ENCODE data around the gene PPP2R2D. TPM values are rescaled to one million over a fixed set of nuclear protein-coding genes. Genes with fewer than 3 reads are reported as not detected.

PPP2R2D gene
- total RNA-seq, 1 experiment from 2014 or later = 35.1 TPM

DNA sequence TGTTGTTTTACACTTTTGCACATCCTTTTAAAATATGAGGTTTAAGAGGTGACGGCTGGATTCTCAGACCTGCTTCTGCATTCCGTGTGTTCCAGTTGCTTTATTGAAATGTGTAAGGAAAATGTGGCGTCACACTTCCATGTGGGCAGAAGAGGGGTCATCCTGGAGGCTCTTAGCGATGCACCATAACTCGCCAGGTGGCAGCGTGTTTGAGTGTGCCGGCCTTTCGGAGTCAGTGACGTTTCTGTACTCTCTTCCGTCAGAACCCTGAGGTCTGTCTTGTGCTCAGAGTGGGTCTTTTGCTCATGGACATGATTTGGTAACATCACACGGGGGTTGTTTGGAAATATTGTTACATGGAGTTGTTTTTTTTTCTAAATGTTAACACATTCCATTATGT, 9.1 kb downstream of the PPP2R2D start:
- Histone ChIP-seq H3K23ac (ENCODE audit: insufficient read length, low read depth, low read length) (no peak overlapping the region), H3K14ac (ENCODE audit: insufficient read depth, low read length) (no peak overlapping the region), H4K5ac (ENCODE audit: insufficient read length, low read depth, low read length) (no peak overlapping the region), H3K79me1 (ENCODE audit: insufficient read depth, low read depth, low read length, poor library complexity, severe bottlenecking) (peaks cover 12% of the 10 kb centered on the region), H3K56ac (ENCODE audit: insufficient read length, low read depth, low read length) (no peak overlapping the region), H3K27me3 (ENCODE audit: insufficient read depth, low read length) (no peaks in the 10 kb centered on the region), H3K9me3 (ENCODE audit: control insufficient read depth, low read depth, low read length) (no peaks in the 10 kb centered on the region), H3K79me2 (ENCODE audit: insufficient read depth, low read length) (peaks cover 47% of the 10 kb centered on the region), H2BK15ac (ENCODE audit: low read depth, low read length) (no peak overlapping the region), H4K20me1 (ENCODE audit: control insufficient read depth, insufficient read depth, insufficient read length) (peaks cover 2% of the 10 kb centered on the region), H2AK5ac (ENCODE audit: insufficient read length, low read length) (no peak overlapping the region), H4K8ac (replicated peaks; ENCODE audit: insufficient read length, low read depth, low read length) (no peak overlapping the region), H3T11ph (ENCODE audit: low read length) (no peak overlapping the region), H3K4ac (ENCODE audit: low read depth, low read length) (no peak overlapping the region), H2BK12ac (ENCODE audit: insufficient read length, low read depth, low read length) (no peak overlapping the region), H3K4me1 (ENCODE audit: insufficient read depth, low read length) (no peaks in the 10 kb centered on the region; the same call in 1 of the 2 replicates), H3K18ac (ENCODE audit: insufficient read length, low read depth, low read length) (no peak overlapping the region), H2BK120ac (ENCODE audit: low read depth, low read length, poor library complexity, severe bottlenecking) (no peak overlapping the region), H2BK20ac (ENCODE audit: low read depth, low read length, poor library complexity, severe bottlenecking) (no peak overlapping the region), H3K27ac (ENCODE audit: insufficient read length, low read depth, low read length) (no peak overlapping the region), H4K91ac (ENCODE audit: insufficient read length, low read depth, low read length) (no peak overlapping the region), H3K23me2 (ENCODE audit: insufficient read length, low read depth, low read length, poor library complexity, severe bottlenecking) (no peaks in the 10 kb centered on the region), H3K4me2 (ENCODE audit: insufficient read depth, insufficient read length, low read length) (no peak overlapping the region), H3K9ac (ENCODE audit: extremely low read depth, insufficient read length, low read length) (no peak overlapping the region), H2AFZ (ENCODE audit: low read length) (no peak overlapping the region), H2BK5ac (ENCODE audit: insufficient read length, low read length) (no peak overlapping the region)
- WGBS (ENCODE audit: extremely low coverage, insufficient read length, low lambda C conversion rate) = no CpG with 5 or more reads among the region's 11 CpGs
- Mint-ChIP-seq H3K27me3 (ENCODE audit: low read depth) (no peaks in the 10 kb centered on the region), H3K4me1 (peaks cover 16 to 19% of the 10 kb centered on the region in 2 experiments), H3K9me3 (no peaks in the 10 kb centered on the region; a peak in 1 of 5 replicates), H3K4me3 (no peak overlapping the region), H3K27ac (no peak overlapping the region), H3K36me3 (ENCODE audit: insufficient read depth in 1 of 3, low read depth in 3 of 3) (peaks cover 20 to 60% (median 31%) of the 10 kb centered on the region in 3 experiments; a peak in 6 of 7 replicates)
- DNase-seq = no peak
- TF ChIP-seq, protein P1, sequence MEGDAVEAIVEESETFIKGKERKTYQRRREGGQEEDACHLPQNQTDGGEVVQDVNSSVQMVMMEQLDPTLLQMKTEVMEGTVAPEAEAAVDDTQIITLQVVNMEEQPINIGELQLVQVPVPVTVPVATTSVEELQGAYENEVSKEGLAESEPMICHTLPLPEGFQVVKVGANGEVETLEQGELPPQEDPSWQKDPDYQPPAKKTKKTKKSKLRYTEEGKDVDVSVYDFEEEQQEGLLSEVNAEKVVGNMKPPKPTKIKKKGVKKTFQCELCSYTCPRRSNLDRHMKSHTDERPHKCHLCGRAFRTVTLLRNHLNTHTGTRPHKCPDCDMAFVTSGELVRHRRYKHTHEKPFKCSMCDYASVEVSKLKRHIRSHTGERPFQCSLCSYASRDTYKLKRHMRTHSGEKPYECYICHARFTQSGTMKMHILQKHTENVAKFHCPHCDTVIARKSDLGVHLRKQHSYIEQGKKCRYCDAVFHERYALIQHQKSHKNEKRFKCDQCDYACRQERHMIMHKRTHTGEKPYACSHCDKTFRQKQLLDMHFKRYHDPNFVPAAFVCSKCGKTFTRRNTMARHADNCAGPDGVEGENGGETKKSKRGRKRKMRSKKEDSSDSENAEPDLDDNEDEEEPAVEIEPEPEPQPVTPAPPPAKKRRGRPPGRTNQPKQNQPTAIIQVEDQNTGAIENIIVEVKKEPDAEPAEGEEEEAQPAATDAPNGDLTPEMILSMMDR (conservative IDR thresholded peaks at IDR 0.05) = no peak
